ENCODE data around the gene PTPRN2.
A peak's percentile ranks its signal among the peaks of the same experiment; 100 is the strongest.
"Not testable (repeated sequence)": the region's sequence is repeated elsewhere in the genome, so short reads cannot be mapped to it uniquely, and the experiment has no call there.

Gene PTPRN2

GRCh38 chr7:158191671-158192070 is 396.0 kb downstream of the PTPRN2 start:
- DNase-seq = no peak

- no peak for DNase-seq
Observed at GRCh38 chr7:158190756-158191155, 396.9 kb downstream of the PTPRN2 start.

- no peak for DNase-seq
Observed at GRCh38 chr7:158188676-158189075, 398.9 kb downstream of the PTPRN2 start.

- no peak for DNase-seq
Observed at GRCh38 chr7:158187694-158187994, 400.0 kb downstream of the PTPRN2 start.

- DNase-seq = peak; percentile 79
Observed at GRCh38 chr7:158186864-158187693, 400.5 kb downstream of the PTPRN2 start.

GRCh38 chr7:158186406-158186805 is 401.2 kb downstream of the PTPRN2 start:
- DNase-seq = no peak

GRCh38 chr7:158185653-158186052 is 402.0 kb downstream of the PTPRN2 start:
- DNase-seq = no peak

GRCh38 chr7:158183431-158183830 is 404.2 kb downstream of the PTPRN2 start:
- no peak for DNase-seq

GRCh38 chr7:158176561-158177173 is 411.0 kb downstream of the PTPRN2 start:
- no peak for DNase-seq

GRCh38 chr7:158175779-158176178 is 411.8 kb downstream of the PTPRN2 start:
- no peak for DNase-seq

- no peak for DNase-seq
Observed at GRCh38 chr7:158174947-158175346, 412.7 kb downstream of the PTPRN2 start.

- no peak for DNase-seq
Observed at GRCh38 chr7:158167373-158167772, 420.2 kb downstream of the PTPRN2 start.

- no peak for DNase-seq
Observed at GRCh38 chr7:158166386-158167340, 421.0 kb downstream of the PTPRN2 start.

- no peak for DNase-seq
Observed at GRCh38 chr7:158165711-158166110, 421.9 kb downstream of the PTPRN2 start.

GRCh38 chr7:158164101-158165095 is 423.2 kb downstream of the PTPRN2 start:
- no peak for DNase-seq

GRCh38 chr7:158161194-158161593 is 426.4 kb downstream of the PTPRN2 start:
- DNase-seq = no peak

GRCh38 chr7:158160199-158160598 is 427.4 kb downstream of the PTPRN2 start:
- no peak for DNase-seq

GRCh38 chr7:158157460-158157859 is 430.2 kb downstream of the PTPRN2 start:
- peak; percentile 32 for DNase-seq

- not testable (repeated sequence) for DNase-seq
Observed at GRCh38 chr7:158151273-158151672, 436.4 kb downstream of the PTPRN2 start.

- DNase-seq = no peak
Observed at GRCh38 chr7:158150234-158150633, 437.4 kb downstream of the PTPRN2 start.

- DNase-seq = not testable (repeated sequence)
Observed at GRCh38 chr7:158147431-158147830, 440.2 kb downstream of the PTPRN2 start.

GRCh38 chr7:158145370-158145769 is 442.3 kb downstream of the PTPRN2 start:
- no peak for DNase-seq
